CD14-positive monocyte (primary cell): ENCODE data around the gene TXNRD1. TPM values are rescaled to one million over a fixed set of nuclear protein-coding genes. Genes with fewer than 3 reads are reported as not detected.

Experiments used
- DNase-seq, 3 donors: peaks; one replicate each; pipeline ENCODE4 v3.0.0-alpha.2; 2011 to 2022
- H2AFZ ChIP-seq: 2 replicates; pipeline ENCODE4 v1.6.0; 2012; ENCODE audit warnings: mild to moderate bottlenecking, low read depth, low read length, inconsistent platforms; ENCODE audit not compliant: insufficient read depth, poor library complexity, severe bottlenecking
- H3K27ac ChIP-seq, 2 donors: 1 replicate in 1 of 2; 2 replicates in 1 of 2; pipeline ENCODE4 v1.5.1; 2012 to 2013; ENCODE audit warnings: low read length in 2 of 2, control low read depth in 1 of 2, inconsistent platforms in 1 of 2, low read depth in 1 of 2, mild to moderate bottlenecking in 1 of 2
- H3K27me3 ChIP-seq, 2 donors: one replicate each; pipeline versions ENCODE4 v1.6.0 to v1.6.1; 2011 to 2013; ENCODE audit warnings: low read length in 2 of 2; ENCODE audit not compliant: control insufficient read depth in 2 of 2, insufficient read depth in 2 of 2
- H3K36me3 ChIP-seq, 2 donors: replicated peaks in 1 of 2; 1 replicate in 1 of 2; 2 replicates in 1 of 2; pipeline versions ENCODE4 v1.5.1 to v1.6.1; 2012 to 2013; ENCODE audit warnings: low read length in 2 of 2, control low read depth in 1 of 2, inconsistent platforms in 1 of 2, mild to moderate bottlenecking in 1 of 2; ENCODE audit not compliant: insufficient read depth in 2 of 2, control insufficient read depth in 1 of 2
- H3K4me1 ChIP-seq, 2 donors: 1 replicate in 1 of 2; 2 replicates in 1 of 2; pipeline versions ENCODE4 v1.5.1 to v1.6.1; 2012 to 2013; ENCODE audit warnings: low read length in 2 of 2, control low read depth in 1 of 2, inconsistent platforms in 1 of 2, mild to moderate bottlenecking in 1 of 2, moderate library complexity in 1 of 2; ENCODE audit not compliant: insufficient read depth in 2 of 2, control insufficient read depth in 1 of 2
- H3K4me2 ChIP-seq: replicated peaks from 2 replicates; pipeline ENCODE3; 2012; ENCODE audit warnings: low read length, moderate library complexity, mild to moderate bottlenecking; ENCODE audit not compliant: poor library complexity, severe bottlenecking; ENCODE audit errors: extremely low read depth
- H3K4me3 ChIP-seq, 3 experiments: fragments of 200-600 bp in 1 of 3; sonication (generic) in 1 of 3; replicated peaks in 1 of 3; 1 replicate in 2 of 3; 2 replicates in 1 of 3; pipeline ENCODE4 v1.5.1; 2011 to 2013; ENCODE audit warnings: low read length in 3 of 3, mild to moderate bottlenecking in 3 of 3, control low read depth in 2 of 3, low read depth in 2 of 3, inconsistent platforms in 1 of 3, moderate library complexity in 1 of 3
- H3K79me2 ChIP-seq: 2 replicates; pipeline ENCODE4 v1.6.0; 2012; ENCODE audit warnings: mild to moderate bottlenecking, control low read depth, inconsistent platforms, low read length, moderate library complexity; ENCODE audit not compliant: insufficient read depth
- H3K9ac ChIP-seq: 2 replicates; pipeline ENCODE4 v1.6.0; 2017; ENCODE audit warnings: low read length, mild to moderate bottlenecking; ENCODE audit not compliant: insufficient read depth, poor library complexity, severe bottlenecking
- H3K9me3 ChIP-seq, 2 donors: replicated peaks in 1 of 2; 1 replicate in 1 of 2; 2 replicates in 1 of 2; pipeline versions ENCODE4 v1.5.1 to v1.6.1; 2012 to 2013; ENCODE audit warnings: low read length in 2 of 2, control low read depth in 1 of 2; ENCODE audit not compliant: control insufficient read depth in 1 of 2, insufficient read depth in 1 of 2
- H4K20me1 ChIP-seq: 2 replicates; pipeline ENCODE4 v1.6.0; 2012; ENCODE audit warnings: mild to moderate bottlenecking, low read length, control low read depth, moderate library complexity; ENCODE audit not compliant: insufficient read depth
- H3K27ac Mint-ChIP-seq, 7 donors: one replicate each; pipeline ENCODE4 v1.8.0; 2020; ENCODE audit warnings: mild to moderate bottlenecking in 7 of 7, mixed read lengths in 7 of 7, moderate library complexity in 6 of 7, inconsistent platforms in 2 of 7
- H3K27me3 Mint-ChIP-seq, 3 donors: one replicate each; pipeline ENCODE4 v1.8.0; 2021 to 2022; ENCODE audit warnings: low read depth in 3 of 3, mild to moderate bottlenecking in 3 of 3, mixed read lengths in 3 of 3, moderate library complexity in 3 of 3, inconsistent platforms in 1 of 3
- H3K36me3 Mint-ChIP-seq, 2 donors: one replicate each; pipeline ENCODE4 v1.8.0; 2020; ENCODE audit warnings: mixed read lengths in 2 of 2, inconsistent platforms in 1 of 2, mild to moderate bottlenecking in 1 of 2
- H3K4me1 Mint-ChIP-seq: one replicate; pipeline ENCODE4 v1.8.0; 2020; ENCODE audit warnings: mild to moderate bottlenecking, mixed read lengths
- H3K4me3 Mint-ChIP-seq, 2 donors: one replicate each; pipeline ENCODE4 v1.8.0; 2020; ENCODE audit warnings: mild to moderate bottlenecking in 2 of 2, mixed read lengths in 2 of 2, moderate library complexity in 1 of 2
- H3K9me3 Mint-ChIP-seq, 7 donors: one replicate each; pipeline ENCODE4 v1.8.0; 2020 to 2022; ENCODE audit warnings: mixed read lengths in 7 of 7, mild to moderate bottlenecking in 6 of 7, moderate library complexity in 6 of 7, inconsistent platforms in 2 of 7
- WGBS: methylation state at CpG from one replicate; pipeline ENCODE4 v1.1.5; 2013; ENCODE audit warnings: missing lambda C conversion rate; ENCODE audit not compliant: insufficient coverage; 5-methylcytosine and 5-hydroxymethylcytosine counted together
- intact Hi-C, 2 donors: fragments of 100-400 bp; cut with micrococcal nuclease; formaldehyde crosslinking; loops; one replicate each; pipeline versions ENCODE4 v1.15.0 to v1.15.1; 2023
- polyA plus RNA-seq, 3 donors: library from polyadenylated mRNA; depleted of rRNA in 1 of 3; unstranded in 2 of 3; stranded (reverse) in 1 of 3; fragments of 300-500 nt in 2 of 3; fragments of >200 nt in 1 of 3; fragmentation: Illumina TruSeq in 2 of 3; gene quantifications; 1 replicate in 2 of 3; 2 replicates in 1 of 3; pipeline ENCODE4 v1.2.3, GENCODE V29; 2012 to 2021
- TF ChIP-seq, protein P1 (sequence below): fragments of 200-600 bp; IDR thresholded peaks from one replicate; pipeline ENCODE4 v1.8.0; 2022; ENCODE audit warnings: antibody characterized with exemption, mild to moderate bottlenecking

The TXNRD1 gene
- polyA plus RNA-seq, 3 donors, result 26.9 to 46.1 (median 29.2) TPM

DNA sequence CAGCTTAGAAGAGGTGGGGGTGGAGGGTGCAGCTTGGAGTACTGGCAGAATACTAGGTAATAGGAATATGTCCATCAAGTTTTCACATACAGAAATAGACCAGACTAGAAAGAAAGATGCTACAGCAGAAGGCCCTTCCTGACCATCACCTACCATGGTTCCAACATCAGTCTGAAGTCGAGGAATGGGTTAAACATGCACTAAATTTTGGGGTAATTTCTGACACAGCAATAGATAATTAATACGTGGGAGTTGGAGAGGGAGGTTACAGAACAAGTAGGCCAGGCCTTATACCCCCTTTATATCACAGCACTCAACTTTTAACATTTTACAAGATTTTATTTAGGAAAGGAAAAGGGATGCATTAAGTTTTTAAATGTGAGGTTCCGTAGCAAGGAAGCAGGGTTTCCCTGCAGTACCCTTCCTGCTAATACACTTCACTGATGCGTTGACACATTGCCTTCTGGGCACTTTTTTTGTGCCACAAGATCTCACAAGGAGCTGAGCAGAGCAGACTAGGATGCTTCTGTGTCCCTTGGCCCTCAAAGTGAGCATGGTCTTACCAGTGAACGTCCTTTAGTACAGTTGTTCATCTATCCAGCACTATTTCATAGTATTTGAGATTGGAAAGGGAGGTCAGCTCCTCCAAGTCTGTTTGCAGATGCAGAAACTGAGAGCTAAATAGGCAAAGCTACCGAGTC lies 138.7 kb downstream of the TXNRD1 start:
- no peak overlapping the region for H3K9ac ChIP-seq
- peaks cover 2% of the 10 kb centered on the region for H3K4me1 Mint-ChIP-seq
- no peaks in the 10 kb centered on the region for H3K79me2 ChIP-seq
- no peak overlapping the region for H3K4me3 ChIP-seq
- TF ChIP-seq, protein P1, sequence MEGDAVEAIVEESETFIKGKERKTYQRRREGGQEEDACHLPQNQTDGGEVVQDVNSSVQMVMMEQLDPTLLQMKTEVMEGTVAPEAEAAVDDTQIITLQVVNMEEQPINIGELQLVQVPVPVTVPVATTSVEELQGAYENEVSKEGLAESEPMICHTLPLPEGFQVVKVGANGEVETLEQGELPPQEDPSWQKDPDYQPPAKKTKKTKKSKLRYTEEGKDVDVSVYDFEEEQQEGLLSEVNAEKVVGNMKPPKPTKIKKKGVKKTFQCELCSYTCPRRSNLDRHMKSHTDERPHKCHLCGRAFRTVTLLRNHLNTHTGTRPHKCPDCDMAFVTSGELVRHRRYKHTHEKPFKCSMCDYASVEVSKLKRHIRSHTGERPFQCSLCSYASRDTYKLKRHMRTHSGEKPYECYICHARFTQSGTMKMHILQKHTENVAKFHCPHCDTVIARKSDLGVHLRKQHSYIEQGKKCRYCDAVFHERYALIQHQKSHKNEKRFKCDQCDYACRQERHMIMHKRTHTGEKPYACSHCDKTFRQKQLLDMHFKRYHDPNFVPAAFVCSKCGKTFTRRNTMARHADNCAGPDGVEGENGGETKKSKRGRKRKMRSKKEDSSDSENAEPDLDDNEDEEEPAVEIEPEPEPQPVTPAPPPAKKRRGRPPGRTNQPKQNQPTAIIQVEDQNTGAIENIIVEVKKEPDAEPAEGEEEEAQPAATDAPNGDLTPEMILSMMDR, result no peak
- H3K27ac Mint-ChIP-seq, result no peak overlapping the region
- H3K4me1 ChIP-seq, result no peaks in the 10 kb centered on the region
- peaks cover 0 to 3% (median 0%) of the 10 kb centered on the region in 7 donors for H3K9me3 Mint-ChIP-seq
- 100% methylated on average over 3 of the region's 6 CpGs for WGBS
- H3K4me3 Mint-ChIP-seq, result no peak overlapping the region
- H2AFZ ChIP-seq, result no peak overlapping the region
- no peak overlapping the region for H3K27ac ChIP-seq
- peaks cover 34 to 58% of the 10 kb centered on the region in 2 donors for H3K36me3 ChIP-seq
- peaks cover 0 to 1% (median 0%) of the 10 kb centered on the region in 3 donors for H3K27me3 Mint-ChIP-seq
- DNase-seq, result no peak
- peaks cover 44 to 48% of the 10 kb centered on the region in 2 donors for H3K36me3 Mint-ChIP-seq
- no peaks in the 10 kb centered on the region for H4K20me1 ChIP-seq
- H3K9me3 ChIP-seq, result no peaks in the 10 kb centered on the region
- intact Hi-C loops, result no loop called here
- no peak overlapping the region for H3K4me2 ChIP-seq
- H3K27me3 ChIP-seq, result no peaks in the 10 kb centered on the region

DNA sequence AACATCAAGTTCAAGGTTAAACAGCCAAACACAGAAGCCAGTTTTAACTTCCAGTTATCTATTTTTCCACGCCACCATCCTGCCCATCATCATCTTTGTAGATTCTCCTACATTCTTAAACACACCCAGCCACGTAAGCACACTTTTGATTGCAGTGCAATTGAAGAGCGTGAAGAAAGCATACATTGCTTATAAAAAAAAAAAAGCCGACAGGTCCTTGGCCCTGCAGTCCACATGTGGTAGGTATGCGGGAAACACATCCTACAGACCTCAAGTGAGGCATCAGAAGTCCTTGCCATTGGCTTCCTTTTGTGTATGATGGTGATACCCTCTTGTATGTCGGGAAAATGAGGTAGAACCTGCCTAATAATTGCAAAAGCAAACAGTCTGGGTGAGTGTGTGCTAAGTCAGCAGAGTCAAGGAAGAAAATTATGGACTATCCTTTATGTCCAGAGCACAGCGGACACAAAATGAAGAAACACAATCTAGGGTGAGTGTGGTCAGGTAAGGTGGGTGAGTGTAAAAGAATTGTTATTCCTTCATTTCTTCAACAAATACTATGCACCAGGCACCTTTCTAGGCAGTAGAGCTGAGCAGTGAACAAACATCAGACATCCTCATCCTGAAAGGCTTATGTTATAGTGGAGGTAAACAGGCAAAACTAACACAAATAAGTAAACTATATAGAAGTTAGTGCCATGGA lies 139.4 kb downstream of the TXNRD1 start:
- H3K27ac Mint-ChIP-seq, result no peak overlapping the region
- H3K4me3 Mint-ChIP-seq, result no peak overlapping the region

More for the DNA sequence above, 139.4 kb downstream of the TXNRD1 start:
- Histone ChIP-seq H3K4me1 (no peaks in the 10 kb centered on the region), H3K79me2 (no peaks in the 10 kb centered on the region), H3K9me3 (peaks cover 0 to under 1% of the 10 kb centered on the region in 2 donors), H3K4me2 (no peak overlapping the region), H4K20me1 (no peaks in the 10 kb centered on the region), H3K36me3 (peaks cover 29 to 51% of the 10 kb centered on the region in 2 donors), H2AFZ (no peak overlapping the region), H3K9ac (no peak overlapping the region), H3K27me3 (no peaks in the 10 kb centered on the region), H3K4me3 (no peak overlapping the region), H3K27ac (no peak overlapping the region)
- intact Hi-C loops, result loop anchor here (5.0 kb wide), 2 partner anchors 138 to 153 kb away; partner anchors contain the start of gene TXNRD1 (in 2 of the 2)
- TF ChIP-seq, protein P1, result no peak
- Mint-ChIP-seq H3K27me3 (peaks cover 0 to 1% (median 0%) of the 10 kb centered on the region in 3 donors), H3K36me3 (peaks cover 38 to 42% of the 10 kb centered on the region in 2 donors), H3K4me1 (peaks cover 2% of the 10 kb centered on the region), H3K9me3 (peaks cover 0 to 1% (median 0%) of the 10 kb centered on the region in 7 donors)
- DNase-seq, result no peak
- WGBS, result 100% methylated on average over 2 of the region's 7 CpGs
